Glutamatergic neuron (in vitro differentiated cells): ENCODE results near the gene TSSC4. TPM values are rescaled to one million over a fixed set of nuclear protein-coding genes. Genes with fewer than 3 reads are reported as not detected.

Experiments used
- DNase-seq: peaks from one replicate; pipeline ENCODE4 v3.0.0; 2022
- H3K27ac Mint-ChIP-seq: one replicate; pipeline ENCODE4 v1.8.0; 2020; ENCODE audit warnings: mild to moderate bottlenecking, mixed read lengths, inconsistent platforms; ENCODE audit not compliant: unreplicated experiment
- H3K27me3 Mint-ChIP-seq: one replicate; pipeline ENCODE4 v1.8.0; 2020; ENCODE audit warnings: mild to moderate bottlenecking, moderate library complexity, mixed read lengths, inconsistent platforms; ENCODE audit not compliant: unreplicated experiment
- H3K36me3 Mint-ChIP-seq: one replicate; pipeline ENCODE4 v1.8.0; 2020; ENCODE audit warnings: mild to moderate bottlenecking, mixed read lengths, inconsistent platforms; ENCODE audit not compliant: unreplicated experiment
- H3K4me1 Mint-ChIP-seq: one replicate; pipeline ENCODE4 v1.8.0; 2020; ENCODE audit warnings: mild to moderate bottlenecking, low read depth, mixed read lengths, inconsistent platforms; ENCODE audit not compliant: unreplicated experiment
- H3K4me3 Mint-ChIP-seq: one replicate; pipeline ENCODE4 v1.8.0; 2020; ENCODE audit warnings: mild to moderate bottlenecking, mixed read lengths, inconsistent platforms; ENCODE audit not compliant: unreplicated experiment
- H3K9me3 Mint-ChIP-seq: one replicate; pipeline ENCODE4 v1.8.0; 2020; ENCODE audit warnings: mild to moderate bottlenecking, moderate library complexity, mixed read lengths, inconsistent platforms; ENCODE audit not compliant: unreplicated experiment
- total RNA-seq: library from RNA; stranded (reverse); fragmentation: NEBNext Ultra II Directional; extraction: Animal tissue kit (Norgen Biotek cat#: 25700); gene quantifications from one replicate; pipeline ENCODE4 v1.2.1, GENCODE V29; 2021; ENCODE audit not compliant: unreplicated experiment
- TF ChIP-seq, protein P1 (sequence below): fragments of 200-600 bp; sonication (generic); IDR thresholded peaks from one replicate; pipeline ENCODE4 v1.5.0; 2021; ENCODE audit not compliant: partially characterized antibody, unreplicated experiment

The TSSC4 gene
- total RNA-seq, 1 donor from 2014 or later: 49.7 TPM

DNA sequence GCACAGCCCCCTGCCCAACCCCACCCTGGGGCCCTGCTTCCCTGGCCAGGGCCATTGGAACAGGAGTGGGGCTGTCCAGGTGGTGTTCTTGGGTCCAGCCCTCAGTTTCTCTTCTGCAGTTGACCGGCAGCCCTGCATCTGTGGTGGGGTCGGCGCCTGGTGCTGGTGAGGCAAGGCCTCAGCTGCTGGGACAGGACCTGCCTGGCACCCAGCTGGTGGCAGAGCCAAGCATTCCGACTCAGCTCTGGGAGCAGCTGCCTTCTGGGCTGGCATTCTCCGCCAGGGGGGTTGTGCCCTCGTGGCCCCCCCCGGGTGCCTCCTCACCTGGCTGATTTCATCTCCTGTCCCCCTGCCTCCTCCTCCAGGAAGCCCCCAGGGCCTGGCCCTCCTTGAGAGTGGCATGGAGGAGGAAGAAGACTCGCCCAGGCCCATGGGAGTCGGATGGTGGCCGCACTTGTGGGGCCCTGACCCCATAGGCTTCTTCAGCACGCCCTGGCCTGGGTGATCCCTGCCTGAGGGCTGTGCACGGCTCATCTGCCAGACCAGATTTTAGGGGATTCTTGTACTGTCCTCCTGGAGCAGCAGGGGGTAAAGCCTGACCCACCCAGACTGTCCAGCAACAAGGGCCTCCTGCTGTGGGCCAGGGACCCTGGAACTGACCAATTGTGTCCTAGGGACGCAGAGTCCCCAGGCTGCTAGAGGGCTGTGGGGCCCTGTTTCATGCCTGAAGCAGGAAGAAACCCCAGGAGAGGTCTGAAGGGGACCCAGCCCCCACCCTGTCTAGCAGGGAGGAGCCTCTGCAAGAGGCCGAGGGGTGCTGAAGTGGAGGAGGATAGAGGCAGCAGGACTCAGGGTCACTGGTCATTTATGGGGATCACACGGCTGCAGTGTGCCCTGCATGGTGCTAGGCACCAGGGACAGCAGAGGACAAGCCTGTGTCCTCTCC lies 11.8 kb upstream of the TSSC4 start:
- TF ChIP-seq, protein P1, sequence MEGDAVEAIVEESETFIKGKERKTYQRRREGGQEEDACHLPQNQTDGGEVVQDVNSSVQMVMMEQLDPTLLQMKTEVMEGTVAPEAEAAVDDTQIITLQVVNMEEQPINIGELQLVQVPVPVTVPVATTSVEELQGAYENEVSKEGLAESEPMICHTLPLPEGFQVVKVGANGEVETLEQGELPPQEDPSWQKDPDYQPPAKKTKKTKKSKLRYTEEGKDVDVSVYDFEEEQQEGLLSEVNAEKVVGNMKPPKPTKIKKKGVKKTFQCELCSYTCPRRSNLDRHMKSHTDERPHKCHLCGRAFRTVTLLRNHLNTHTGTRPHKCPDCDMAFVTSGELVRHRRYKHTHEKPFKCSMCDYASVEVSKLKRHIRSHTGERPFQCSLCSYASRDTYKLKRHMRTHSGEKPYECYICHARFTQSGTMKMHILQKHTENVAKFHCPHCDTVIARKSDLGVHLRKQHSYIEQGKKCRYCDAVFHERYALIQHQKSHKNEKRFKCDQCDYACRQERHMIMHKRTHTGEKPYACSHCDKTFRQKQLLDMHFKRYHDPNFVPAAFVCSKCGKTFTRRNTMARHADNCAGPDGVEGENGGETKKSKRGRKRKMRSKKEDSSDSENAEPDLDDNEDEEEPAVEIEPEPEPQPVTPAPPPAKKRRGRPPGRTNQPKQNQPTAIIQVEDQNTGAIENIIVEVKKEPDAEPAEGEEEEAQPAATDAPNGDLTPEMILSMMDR: no peak
- no peak for DNase-seq
- Mint-ChIP-seq H3K27ac (peak overlapping the region; percentile 89), H3K4me3 (peak overlapping the region; percentile 55), H3K4me1 (peaks cover 25% of the 10 kb centered on the region), H3K9me3 (peaks cover 4% of the 10 kb centered on the region), H3K36me3 (no peaks in the 10 kb centered on the region), H3K27me3 (peaks cover 11% of the 10 kb centered on the region)

DNA sequence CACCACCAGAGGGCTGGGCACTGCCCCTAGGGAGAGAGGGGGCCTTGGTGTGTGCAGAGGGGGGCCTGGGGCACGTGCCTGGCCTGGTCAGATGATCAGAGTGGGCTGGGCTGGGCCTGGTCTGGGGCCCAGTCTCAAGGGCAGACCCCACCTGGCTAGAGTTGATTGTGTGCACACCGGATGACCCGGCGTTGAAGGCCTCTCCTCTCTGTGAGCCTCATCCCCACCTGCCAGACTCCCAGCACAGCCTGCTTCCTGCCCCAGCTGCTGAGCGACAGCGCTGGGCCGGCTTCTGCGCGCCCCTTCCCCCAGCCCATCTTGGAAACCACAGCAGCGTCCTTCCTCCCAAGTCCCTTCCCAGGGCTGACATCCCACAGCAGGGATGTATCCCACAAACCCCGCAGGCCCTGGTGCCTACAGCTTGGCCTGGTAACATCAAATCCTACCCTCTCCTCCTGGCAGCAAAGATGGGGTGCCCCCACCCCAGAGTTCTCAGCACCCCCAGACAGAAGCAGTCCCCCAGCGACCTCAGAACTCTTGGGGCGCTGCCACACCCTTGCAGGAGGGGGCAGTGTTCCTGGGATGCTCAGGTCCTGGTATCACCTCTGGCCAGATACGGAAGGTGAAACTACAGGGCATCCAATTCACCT lies 11.0 kb upstream of the TSSC4 start:
- DNase-seq: peak; percentile 55
- H3K9me3 Mint-ChIP-seq: peaks cover 4% of the 10 kb centered on the region
- no peaks in the 10 kb centered on the region for H3K36me3 Mint-ChIP-seq
- TF ChIP-seq, protein P1: no peak
- peak overlapping the region; percentile 61 for H3K4me3 Mint-ChIP-seq
- H3K27me3 Mint-ChIP-seq: peaks cover 11% of the 10 kb centered on the region
- peak overlapping the region; percentile 89 for H3K27ac Mint-ChIP-seq
- H3K4me1 Mint-ChIP-seq: peaks cover 25% of the 10 kb centered on the region

DNA sequence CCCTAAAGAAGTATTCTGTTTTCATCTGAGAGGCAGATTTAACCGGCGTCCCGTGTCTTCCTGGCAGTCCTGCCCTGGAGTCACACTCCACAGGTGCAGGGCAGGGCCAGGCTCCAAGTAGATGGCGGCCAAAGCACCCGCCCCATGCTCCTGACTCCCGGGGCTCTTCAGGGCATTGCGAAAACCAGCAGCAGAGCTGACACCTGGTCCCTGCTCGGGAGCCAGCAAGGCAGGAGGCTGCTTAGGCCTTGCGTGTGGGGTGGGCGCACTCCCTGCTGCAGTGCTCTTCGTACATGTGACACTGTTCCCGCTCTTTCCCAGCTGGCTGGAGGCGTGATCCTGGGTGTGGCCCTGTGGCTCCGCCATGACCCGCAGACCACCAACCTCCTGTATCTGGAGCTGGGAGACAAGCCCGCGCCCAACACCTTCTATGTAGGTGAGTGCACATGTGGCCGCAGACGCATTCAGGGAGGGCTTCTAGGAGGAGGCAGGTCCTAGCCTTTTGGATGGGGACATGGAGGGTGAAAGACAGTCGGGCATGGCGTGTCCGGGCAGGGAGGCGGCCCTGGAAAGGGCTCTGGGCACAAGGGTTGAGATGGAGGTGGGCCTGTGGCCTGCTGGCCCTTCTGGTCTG lies 10.3 kb upstream of the TSSC4 start:
- Mint-ChIP-seq H3K4me3 (peak overlapping the region; percentile 61), H3K27me3 (peaks cover 11% of the 10 kb centered on the region), H3K27ac (peak overlapping the region; percentile 89), H3K4me1 (peaks cover 25% of the 10 kb centered on the region), H3K9me3 (peaks cover 4% of the 10 kb centered on the region), H3K36me3 (no peaks in the 10 kb centered on the region)
- DNase-seq: no peak
- TF ChIP-seq, protein P1: no peak

DNA sequence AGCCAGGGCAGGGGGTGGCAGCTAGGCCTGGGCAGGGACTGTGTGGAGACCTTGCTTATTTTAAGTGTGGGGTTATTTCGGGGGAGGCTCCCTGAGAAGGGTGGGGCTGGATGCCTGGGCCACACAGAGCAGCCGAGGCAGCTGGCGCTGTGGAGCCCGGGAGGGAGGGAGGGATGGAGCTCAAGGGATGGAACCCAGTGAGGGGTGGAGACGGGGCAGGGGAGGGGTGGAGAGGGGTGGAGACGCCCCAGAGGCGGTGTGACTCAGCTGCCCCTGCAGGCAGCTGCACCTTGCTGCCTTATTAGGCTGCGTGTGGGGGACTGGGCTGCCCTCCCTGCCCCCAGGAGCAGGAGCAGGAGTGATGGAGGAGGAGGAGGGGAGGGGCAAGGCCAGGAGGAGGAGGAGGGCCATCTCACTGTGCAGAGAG lies 9.8 kb upstream of the TSSC4 start:
- Mint-ChIP-seq H3K36me3 (no peaks in the 10 kb centered on the region), H3K27me3 (peaks cover 11% of the 10 kb centered on the region), H3K4me3 (no peak overlapping the region), H3K9me3 (peaks cover 4% of the 10 kb centered on the region), H3K4me1 (peaks cover 23% of the 10 kb centered on the region), H3K27ac (peak overlapping the region; percentile 81)
- DNase-seq: no peak
- TF ChIP-seq, protein P1: no peak
